Activated CD4-positive, CD25-positive, alpha-beta regulatory T cell treated with anti-CD3 and anti-CD28 coated beads, Interleukin-2, amount 50 U/mL, for 24 hours (primary cell): ENCODE data around the gene CELA2B.
"Not testable (repeated sequence)": the region's sequence is repeated elsewhere in the genome, so short reads cannot be mapped to it uniquely, and the experiment has no call there.

ENCODE experiments used
- ATAC-seq, 2 donors: fragments of 150-1000 bp; cut with Tn5 transposase; one replicate each; pipeline ENCODE4 v1.10.0; 2021; ENCODE audit warnings: mild to moderate bottlenecking in 1 of 2, moderate library complexity in 1 of 2

CELA2B gene

DNA sequence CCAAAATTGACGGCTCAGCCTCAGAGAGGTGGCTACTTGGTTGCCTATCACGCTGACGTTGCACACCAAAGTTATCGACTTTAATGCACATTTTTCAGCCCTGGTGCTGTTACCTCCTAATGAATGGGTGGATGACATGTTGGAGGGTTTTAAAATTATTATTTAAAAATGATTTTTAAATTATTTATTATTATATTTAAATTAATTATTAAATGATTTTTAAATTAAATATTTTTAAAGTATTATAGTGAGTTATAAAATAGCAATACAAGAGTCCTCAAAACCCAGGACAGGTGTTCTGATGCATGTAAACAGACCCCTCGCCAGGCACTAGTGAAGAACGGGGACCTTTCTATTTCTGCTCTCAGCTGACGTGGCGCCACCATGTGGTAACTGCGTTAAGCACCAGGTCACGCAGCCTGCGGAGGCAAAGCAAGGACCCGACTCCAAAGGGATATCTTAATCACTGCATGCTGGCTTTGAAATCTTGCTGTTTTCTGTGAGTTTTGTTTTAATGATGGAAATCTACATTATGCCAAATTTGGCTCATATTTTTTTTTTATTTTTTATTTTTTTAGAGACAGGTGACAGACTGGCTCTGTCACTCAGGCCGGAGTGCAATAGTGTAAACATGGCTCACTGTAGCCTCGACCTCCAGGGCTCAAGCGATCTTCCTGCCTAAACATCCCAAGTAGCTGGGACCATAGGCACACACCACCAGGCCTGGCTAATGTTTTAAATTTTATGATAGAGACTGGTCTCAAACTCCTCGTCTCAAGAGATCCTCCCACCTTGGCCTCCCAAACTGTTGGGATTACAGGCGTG lies 25.5 kb downstream of the CELA2B start:
- ATAC-seq: no peak

DNA sequence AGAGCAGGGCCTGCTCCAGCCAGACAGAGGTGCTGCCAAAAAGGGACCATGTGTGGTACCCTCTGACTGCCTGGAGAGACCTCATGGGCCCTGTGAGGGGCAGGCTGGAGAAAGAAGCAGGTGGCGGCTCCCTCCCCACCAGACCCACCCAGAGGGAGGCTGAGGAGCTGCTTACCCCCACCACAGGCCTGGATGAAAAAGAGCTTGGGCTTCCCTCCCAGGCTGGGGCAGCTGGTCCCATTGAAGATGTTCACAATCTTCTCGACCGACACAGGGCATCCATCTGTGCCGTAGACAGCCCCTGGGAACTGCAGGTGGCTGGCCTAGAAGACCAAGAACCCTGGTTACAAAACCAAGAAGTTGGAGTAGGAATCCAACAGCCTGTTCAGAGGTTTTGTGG lies 28.5 kb downstream of the CELA2B start:
- no peak for ATAC-seq

DNA sequence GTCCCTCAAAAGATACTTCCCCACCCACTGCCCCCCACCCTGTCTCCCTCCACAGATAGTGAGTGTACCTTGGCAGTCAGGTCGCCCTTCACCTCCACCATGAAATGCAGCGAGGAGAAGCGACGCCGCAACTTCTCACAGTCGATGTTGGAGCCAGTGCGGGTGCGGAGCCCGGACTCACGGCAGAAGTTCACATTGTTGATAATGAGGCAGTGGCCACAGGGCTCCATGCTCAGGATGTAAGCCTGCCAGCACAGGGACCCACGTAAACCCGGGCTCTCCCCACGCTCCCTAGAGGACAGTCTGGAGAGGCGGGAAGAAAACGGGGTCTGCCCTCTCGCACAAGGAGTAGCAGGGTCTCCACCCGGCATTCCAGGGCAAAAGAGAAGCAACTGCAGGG lies 30.9 kb downstream of the CELA2B start:
- ATAC-seq: no peak

DNA sequence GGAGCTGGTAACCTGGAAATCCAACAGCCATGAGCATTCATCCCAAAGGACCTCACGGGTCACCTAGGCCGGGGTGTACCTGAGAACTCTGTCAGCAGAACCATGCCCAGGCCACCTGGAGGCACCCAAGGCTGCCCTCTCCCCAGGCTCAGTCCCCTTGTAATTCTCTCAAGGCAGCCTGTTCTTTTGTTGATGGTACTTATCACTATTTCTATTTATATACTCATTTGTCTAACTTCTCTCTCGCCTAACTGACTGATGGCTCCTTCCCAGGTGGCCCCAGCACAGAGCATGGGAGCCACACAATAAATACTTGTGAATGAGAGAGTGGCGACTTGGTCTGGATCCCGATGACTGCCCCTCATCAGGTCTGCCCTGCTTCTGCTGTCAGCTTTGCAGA lies 31.4 kb downstream of the CELA2B start:
- no peak for ATAC-seq

DNA sequence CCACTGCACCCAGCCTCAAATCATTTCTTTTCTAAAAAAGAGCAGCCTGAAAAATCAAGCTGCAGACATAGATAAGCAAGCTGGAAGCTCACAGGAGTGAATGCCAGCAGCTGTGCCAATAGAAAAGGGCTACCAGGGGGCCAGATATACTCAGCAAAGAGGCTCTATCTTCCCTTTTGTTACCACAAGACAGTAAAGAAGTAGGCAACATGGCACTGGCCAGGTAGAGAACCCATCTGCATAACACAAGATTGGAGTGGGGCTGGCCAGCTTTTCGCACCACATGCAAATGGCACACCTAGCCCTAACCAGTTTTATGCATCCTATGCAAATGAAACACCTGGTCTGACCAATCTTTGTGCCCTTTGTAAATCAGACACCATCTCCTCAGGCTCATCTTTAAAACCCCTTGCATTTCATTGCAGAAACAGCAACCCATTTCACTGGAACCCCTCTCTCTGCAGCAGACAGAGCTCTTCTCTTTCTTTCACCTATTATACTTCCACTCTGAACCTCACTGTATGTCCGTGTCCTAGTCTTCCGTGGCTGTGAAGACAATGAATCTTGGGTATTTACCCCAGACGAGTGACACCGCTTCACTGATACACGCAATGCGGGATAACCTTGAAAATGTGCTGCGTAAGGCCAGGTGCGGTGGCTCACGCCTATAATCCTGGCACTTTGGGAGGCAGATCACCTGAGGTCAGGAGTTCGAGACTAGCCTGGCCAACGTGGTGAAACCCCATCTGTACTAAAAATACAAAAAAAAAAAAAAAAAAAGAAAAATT lies 33.0 kb downstream of the CELA2B start:
- no peak for ATAC-seq

DNA sequence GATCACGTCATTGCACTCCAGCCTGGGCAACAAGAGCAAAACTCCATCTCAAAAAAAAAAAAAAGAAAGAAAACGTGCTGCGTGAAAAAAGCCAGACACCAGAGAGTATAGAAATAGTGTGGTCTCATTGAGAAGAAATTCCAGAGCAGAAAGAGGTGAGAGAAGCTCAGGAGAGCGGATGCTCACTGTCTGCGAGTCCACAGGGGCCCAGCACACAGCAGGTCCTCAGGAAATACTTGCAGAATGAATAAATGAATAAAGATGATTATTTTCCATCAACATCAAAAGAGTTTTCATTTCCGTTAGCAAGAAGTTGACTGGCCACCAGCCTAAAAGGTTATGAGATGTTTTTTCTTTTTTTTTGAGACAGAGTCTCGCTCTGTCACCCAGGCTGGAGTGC lies 33.7 kb downstream of the CELA2B start:
- peak in 1 of 2 donors; percentile 44 for ATAC-seq

DNA sequence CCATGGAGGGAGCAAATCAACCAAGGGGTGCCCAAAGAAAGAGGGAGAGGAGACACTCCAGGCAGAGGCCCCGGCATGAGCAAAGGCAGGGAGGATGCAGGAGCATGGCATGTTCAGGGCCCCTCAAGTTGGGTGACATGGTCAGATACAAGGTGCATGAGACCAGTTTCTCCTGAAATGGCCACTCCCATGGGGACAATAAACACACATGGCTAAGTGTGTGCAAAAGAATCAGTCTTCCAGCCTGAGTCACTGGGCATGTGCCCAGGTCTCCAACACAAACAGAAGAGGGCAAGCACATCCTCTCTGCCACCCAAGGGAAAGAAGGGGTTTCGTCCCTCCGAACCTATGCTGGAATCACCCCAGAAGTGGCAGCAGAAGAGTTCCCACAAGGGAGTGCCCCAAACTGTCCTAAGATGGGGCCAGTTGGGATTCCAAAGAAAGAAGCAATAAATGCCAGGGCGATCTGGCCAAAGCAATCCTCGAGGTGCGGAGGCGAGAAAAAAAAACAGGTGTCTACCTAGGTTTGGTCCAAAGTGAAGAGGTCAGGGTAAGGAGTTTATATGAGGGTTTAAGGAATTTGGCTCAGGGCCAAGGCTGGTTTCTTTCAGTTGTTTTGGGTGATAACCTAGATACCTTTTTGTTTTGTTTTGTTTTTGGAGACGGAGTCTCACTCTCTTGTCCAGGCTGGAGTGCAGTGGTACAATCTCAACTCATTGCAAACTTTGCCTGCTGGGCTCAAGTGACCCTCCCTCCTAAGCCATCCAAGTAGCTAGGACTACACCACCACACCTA lies 34.9 kb downstream of the CELA2B start:
- no peak for ATAC-seq

DNA sequence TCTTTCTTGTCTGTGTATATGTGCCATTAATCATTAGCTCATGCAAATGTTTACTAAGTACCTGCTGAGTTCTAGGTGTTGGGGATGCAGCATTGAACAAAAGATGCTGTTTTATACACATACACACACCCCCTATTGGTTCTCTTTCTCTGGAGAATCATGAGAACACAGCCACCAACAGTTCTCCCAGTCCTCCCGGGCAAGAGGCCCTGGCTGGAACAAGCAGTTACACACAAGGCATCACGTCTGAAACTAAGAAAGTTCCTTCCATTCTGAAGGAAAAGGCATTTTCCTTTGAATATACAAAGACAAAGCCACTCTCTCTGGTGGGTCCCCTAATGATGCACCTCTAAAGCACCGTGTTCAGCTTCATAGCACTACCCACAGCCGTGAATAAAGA lies 37.3 kb downstream of the CELA2B start:
- no peak for ATAC-seq

DNA sequence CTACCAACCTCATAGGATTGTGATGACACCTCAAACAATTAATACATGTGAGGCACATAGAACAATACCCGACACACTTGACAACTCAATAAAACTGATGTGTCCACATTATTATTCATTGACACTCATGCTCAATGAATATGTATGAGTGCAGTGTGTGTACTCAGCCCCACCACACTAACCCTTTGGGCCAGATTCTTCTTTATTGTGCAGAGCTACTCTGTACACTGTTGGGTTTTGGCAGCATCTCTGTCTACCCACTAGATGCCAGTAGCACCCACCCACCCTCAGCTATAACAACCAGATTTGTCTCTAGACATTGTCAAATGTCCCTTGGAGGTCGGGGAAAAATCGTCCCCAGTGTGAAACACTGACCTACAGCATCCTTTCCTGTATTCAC lies 38.0 kb downstream of the CELA2B start:
- ATAC-seq: no peak

DNA sequence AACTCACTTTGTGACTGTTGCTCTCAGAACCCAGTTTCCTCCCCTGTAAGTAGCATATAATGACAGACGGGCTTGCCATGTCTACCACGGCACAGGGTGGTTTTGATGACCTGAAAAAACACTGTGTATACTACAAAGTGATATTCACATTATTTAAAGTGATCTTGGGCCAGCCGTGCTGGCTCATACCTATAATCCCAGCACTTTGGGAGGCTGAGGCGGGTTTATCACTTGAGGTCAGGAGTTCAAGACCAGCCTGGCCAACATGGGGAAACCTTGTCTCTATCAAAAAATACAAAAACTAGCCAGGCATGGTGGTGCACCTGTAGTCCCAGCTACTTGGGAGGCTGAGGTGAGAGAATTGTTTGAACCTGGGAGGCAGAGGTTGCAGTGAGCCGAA lies 38.7 kb downstream of the CELA2B start:
- ATAC-seq: not testable (repeated sequence)

DNA sequence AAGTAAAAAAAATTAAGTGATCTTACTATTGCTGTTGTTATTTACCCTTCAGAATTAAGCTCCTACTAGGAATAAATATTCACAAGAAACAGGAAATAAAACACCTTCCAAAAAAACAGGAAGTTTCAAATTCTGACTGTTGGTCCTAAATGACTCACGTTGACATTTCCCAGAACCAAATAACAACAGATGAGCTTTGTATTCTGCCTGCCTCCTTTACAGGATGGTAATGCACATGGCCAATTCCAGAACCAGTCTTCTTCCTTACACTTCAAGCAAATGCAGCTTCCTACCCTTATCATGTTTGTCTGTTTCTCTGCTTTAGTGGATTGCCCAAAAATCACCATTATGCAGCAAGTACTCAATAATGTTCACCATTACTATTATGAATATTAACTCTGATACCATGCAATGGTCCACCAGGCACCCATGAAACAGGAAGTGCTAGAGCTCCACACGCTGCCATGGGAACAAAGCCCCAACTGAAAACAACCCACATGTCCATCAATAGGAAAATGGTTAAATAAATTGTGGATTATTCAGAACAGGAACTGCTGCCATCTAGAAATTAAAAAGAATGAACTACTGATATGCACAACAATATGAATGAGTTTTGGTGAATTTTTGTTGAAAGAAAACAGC lies 39.2 kb downstream of the CELA2B start:
- no peak for ATAC-seq

DNA sequence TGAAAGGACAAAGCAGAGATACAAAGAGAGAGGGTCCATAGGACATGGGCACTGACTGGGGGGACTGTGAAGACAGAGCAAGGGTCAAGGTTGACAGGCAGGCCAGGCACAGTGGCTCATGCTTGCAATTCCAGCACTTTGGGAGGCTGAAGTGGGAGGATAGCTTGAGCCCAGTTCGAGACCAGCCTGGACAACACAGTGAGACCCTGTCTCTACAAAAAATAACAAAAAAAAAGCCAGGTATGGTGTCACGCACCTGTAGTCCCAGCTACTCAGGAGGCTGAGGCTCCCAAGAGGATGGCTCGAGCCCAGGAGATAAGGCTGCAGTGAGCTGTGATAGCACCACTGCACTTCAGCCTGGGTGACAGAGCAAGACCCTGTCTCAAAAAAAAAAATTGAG lies 43.7 kb downstream of the CELA2B start:
- ATAC-seq: no peak

DNA sequence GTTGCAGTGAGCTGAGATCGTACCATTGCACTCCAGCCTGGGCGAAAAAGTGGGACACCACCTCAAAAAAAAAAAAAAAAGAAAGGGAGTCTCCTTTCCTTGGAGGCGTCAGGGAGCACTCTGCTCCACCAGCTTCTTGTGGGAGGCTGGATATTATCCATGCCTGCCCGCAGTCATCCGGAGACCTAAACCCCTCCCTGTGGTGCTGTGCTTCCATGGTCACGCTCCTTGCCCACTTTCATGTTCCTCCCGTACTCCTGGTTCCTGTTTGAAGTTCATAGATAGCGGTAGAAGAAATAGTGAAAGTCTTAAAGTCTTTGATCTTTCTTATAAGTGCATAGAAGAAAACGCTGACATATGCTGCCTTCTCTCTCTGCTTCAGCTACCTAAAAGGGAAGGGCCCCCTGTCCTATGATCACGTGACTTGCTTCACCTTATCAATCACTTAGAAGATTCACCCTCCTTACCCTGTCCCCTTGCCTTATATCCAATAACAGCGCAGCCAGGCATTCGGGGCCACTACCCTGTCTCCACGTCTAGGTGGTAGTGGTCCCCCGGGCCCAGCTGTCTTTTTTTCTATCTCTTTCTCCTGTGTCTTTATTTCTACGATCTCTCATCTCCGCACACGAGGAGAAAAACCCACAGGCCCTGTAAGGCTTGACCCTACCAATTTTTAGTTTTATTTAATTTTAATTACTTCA lies 45.5 kb downstream of the CELA2B start:
- ATAC-seq: not testable (repeated sequence)

DNA sequence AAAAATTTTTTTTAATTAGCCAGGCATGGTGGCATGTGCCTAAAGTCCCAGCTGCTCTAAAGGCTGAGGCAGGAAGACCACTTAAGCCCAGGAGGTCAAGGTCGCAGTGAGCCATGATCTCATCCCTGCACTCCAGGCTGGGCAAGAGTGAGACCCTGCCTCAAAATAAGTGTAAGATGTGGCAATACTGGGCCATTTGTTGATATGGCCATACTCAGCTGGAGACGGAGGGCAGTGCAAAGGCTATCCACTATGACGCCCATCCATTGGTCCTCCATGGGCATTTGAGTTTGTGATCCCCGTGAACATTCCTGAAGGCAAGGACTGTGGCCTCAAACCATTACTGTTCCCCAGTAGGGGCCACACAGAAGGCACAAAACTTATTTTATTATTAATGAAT lies 46.6 kb downstream of the CELA2B start:
- ATAC-seq: no peak

DNA sequence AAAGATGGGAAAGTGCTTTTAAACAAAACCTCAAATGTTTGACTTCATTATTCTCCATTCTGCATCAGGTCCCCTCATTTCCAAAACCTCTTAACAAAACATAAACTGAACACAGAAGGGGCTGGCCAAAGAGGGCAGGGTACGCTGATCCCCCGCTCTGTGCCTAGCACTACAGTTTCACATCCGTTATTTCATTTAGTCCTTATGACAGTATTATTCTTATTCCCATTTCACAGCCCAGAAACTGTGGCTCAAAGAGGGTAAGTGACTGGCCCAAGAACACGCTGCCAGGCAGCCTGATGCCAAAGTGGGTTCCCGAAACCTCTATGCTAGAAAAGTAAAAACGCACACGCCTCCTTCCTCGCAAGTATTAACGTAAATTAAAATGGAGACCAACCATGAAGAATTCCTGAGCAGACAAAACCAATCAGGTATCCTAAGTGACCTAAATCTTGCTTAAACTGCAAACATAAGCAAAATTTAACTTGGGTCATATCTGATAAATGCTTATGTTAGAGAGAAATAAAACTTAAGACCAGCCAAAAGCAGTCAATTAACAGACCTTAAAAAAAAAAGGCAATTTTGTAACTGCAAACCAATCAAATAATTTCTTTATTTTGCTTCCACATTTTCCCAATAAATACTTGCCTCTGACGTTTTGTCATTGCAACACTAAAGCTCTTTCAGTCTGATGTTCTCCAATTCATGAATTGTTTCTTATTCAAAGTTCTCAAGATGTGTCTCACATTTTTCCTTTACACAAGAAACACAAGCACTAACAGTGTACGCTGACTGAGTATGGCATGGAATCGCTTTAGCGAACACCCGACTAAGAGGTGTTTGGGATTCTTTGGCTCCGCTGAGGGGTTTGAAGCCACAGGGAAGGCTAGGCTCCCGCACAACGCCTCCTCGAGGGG lies 47.5 kb downstream of the CELA2B start:
- no peak for ATAC-seq

DNA sequence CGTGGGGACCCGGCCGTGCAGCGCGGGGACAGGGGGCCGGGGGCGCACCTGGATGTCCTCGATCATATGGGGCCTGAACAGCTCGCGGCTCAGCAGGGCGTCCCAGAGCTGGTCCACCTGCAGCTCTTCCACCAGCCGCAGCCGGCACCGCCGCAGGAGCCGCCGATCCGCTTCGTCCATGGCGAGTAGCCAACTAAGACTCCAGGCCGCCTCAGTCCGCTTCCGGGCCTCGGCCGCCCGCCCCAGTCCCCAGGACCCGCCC lies 48.0 kb downstream of the CELA2B start, which contains the start of gene CASP9:
Gene CASP9, minus strand, starts transcription at position 195 of the 262 bp plus-strand sequence. Its CDS starts 15 bp downstream, at position 180.
- peak in 1 of 2 donors; percentile 1 for ATAC-seq

DNA sequence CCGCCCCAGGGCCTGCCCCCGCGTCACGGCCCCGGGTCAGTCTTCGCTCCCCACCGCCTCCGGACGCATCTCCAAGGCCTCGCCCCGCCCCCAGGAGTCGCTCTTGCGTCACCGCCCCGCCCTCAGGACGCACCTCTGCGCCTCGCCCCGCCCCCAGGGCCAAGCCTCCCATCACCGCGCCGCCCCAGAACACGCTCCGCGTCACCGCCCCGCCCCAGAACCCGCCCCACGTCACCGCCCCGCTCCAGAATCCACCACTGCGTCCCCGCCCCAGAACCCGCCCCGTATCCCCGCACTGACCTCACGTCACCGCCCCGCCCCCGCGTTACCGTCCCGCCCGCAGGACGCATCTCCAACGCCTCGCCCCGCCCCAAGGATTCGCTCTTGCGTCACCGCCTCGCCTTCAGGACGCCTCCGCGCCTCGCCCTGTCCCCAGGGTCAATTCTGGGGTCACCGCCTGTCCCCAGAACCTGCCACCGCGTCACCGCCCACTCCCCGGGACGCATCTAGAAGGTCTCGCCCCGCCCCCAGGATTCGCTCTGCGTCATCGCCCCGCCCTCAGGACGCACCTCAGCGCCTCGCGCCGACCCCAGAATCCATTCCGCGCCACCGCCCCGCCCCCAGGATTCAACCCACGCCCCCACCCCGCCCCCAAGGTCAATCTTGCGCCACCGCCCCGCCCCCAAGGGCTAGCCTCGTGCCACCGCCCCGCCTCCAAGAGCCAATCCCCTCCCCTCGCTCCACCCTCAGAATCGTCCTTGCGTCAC lies 48.6 kb downstream of the CELA2B start:
- ATAC-seq: peak; percentile 51 to 53

DNA sequence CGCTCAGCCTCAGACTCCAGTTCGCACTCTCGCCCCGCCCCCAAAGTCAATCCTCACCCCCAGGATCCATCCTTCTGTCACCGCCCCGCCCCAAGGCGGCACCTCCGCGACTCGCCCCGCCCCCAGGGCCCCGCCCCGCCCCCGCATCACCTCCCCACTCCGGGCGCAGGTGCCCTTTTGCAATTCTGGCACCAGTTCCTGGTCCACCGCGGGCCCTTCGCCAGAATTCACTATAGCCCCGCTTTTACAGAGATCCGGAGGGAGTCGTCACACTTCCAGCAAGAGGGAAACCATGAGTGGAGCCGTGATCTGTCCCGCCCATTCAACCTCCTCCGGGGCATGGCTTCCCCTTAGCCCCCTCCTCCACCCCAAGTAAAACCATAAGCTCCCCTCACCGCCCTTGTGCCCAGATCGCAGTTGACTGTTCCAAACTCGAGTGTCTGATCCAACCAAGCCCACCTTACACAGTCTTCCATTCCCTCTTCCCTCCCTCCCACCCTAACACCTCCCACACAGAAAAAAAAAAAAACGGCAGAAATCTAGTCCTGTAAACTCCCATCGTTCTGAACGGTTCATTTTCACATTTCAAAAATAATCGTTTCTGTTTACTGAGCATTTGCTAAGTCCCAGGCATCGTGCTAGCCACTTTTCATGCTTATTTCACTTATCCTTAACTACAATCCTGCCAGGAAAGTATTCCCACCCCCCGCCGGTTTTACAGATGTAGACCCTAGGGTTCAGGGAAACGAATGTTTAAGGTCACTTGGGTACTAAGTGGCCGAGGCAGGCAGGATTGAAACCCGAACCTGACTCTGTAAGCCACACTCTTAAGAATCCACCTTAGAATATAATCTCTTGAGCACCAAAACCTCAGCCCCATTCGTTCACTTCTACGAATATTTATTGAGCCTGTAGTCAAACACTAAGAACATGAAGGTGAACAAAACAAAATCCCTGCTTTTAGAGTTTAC lies 49.4 kb downstream of the CELA2B start:
- peak; percentile 55 to 60 for ATAC-seq

DNA sequence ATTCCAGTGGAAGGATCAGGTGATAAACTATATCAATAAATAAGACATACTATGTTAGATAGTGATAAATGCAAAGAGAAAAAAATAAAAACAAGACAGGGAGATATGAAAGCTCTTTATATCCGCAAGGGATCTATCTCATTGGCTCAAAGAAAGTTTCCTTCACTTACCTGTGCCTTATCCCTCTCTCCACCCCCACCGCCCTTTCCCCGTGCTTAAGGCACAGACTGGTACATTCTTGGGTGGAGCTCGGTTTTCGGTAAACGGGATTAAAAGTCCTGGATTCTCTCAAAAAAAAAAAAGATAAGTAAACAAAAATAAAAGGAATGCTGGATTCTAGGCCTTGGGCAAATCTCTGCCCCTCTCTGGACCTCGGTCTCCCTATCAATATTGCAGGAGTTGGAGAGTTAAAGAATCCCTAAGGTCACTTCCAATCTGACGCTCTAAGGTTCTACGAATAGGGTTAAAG lies 50.2 kb downstream of the CELA2B start:
- ATAC-seq: no peak
